Liver (tissue), 9 donors: Measurements from ENCODE around the gene SREBF1. TPM values are rescaled to one million over a fixed set of nuclear protein-coding genes. Genes with fewer than 3 reads are reported as not detected.

Experiments
- DNase-seq: peaks from one replicate; pipeline ENCODE4 v3.0.0-alpha.2; 2017; ENCODE audit warnings: low spot score
- H3K27ac ChIP-seq, 2 donors: one replicate each; pipeline ENCODE4 v1.7.0; 2013; ENCODE audit warnings: inconsistent platforms in 2 of 2, low read length in 2 of 2, control low read depth in 1 of 2, low read depth in 1 of 2, mild to moderate bottlenecking in 1 of 2
- H3K27me3 ChIP-seq, 4 donors: one replicate each; pipeline versions ENCODE4 v1.6.1 to v1.7.0; 2013; ENCODE audit warnings: low read length in 3 of 4, inconsistent platforms in 1 of 4, mild to moderate bottlenecking in 1 of 4, moderate library complexity in 1 of 4; ENCODE audit not compliant: control insufficient read depth in 4 of 4, insufficient read depth in 4 of 4
- H3K36me3 ChIP-seq, 4 donors: one replicate each; pipeline versions ENCODE4 v1.6.1 to v1.7.0; 2013; ENCODE audit warnings: low read length in 3 of 4, mild to moderate bottlenecking in 3 of 4, low read depth in 1 of 4, moderate library complexity in 1 of 4; ENCODE audit not compliant: control insufficient read depth in 4 of 4, insufficient read depth in 3 of 4
- H3K4me1 ChIP-seq, 4 donors: one replicate each; pipeline versions ENCODE4 v1.6.1 to v1.7.0; 2013; ENCODE audit warnings: low read length in 3 of 4, mild to moderate bottlenecking in 3 of 4, moderate library complexity in 1 of 4; ENCODE audit not compliant: control insufficient read depth in 4 of 4, insufficient read depth in 4 of 4
- H3K4me3 ChIP-seq, 3 donors: one replicate each; pipeline versions ENCODE4 v1.6.1 to v1.7.0; 2013; ENCODE audit warnings: low read length in 3 of 3, control low read depth in 1 of 3, low read depth in 1 of 3, mild to moderate bottlenecking in 1 of 3
- H3K9ac ChIP-seq, 2 donors: one replicate each; pipeline ENCODE4 v1.7.0; 2013; ENCODE audit warnings: low read length in 2 of 2, mild to moderate bottlenecking in 2 of 2, moderate library complexity in 2 of 2, control low read depth in 1 of 2, low read depth in 1 of 2
- H3K9me3 ChIP-seq, 4 donors: one replicate each; pipeline versions ENCODE4 v1.6.1 to v1.7.0; 2013; ENCODE audit warnings: low read length in 3 of 4; ENCODE audit not compliant: control insufficient read depth in 4 of 4
- EGR1 ChIP-seq, 2 donors: IDR thresholded peaks; 2 replicates each; pipeline ENCODE4 v1.6.1; 2016 to 2018; ENCODE audit warnings: antibody characterized with exemption in 2 of 2, low read depth in 2 of 2
- FOXA1 ChIP-seq: IDR thresholded peaks from 2 replicates; pipeline ENCODE4 v1.6.1; 2016; ENCODE audit warnings: antibody characterized with exemption
- FOXA2 ChIP-seq: IDR thresholded peaks from 2 replicates; pipeline ENCODE4 v1.6.1; 2016; ENCODE audit warnings: antibody characterized with exemption
- GABPA ChIP-seq, 2 donors: IDR thresholded peaks in 1 of 2; conservative IDR thresholded peaks in 1 of 2; 2 replicates each; pipeline ENCODE4 v1.6.1; 2016; ENCODE audit warnings: antibody characterized with exemption in 2 of 2, mild to moderate bottlenecking in 1 of 2, moderate library complexity in 1 of 2
- HNF4A ChIP-seq, 2 donors: conservative IDR thresholded peaks; 2 replicates each; pipeline ENCODE4 v1.6.1; 2016; ENCODE audit warnings: antibody characterized with exemption in 2 of 2, mild to moderate bottlenecking in 2 of 2
- HNF4G ChIP-seq: IDR thresholded peaks from 2 replicates; pipeline ENCODE4 v1.6.1; 2016; ENCODE audit warnings: antibody characterized with exemption
- JUND ChIP-seq, 2 donors: IDR thresholded peaks; 2 replicates each; pipeline ENCODE4 v1.6.1; 2016; ENCODE audit warnings: antibody characterized with exemption in 2 of 2
- RAD21 ChIP-seq, 2 donors: IDR thresholded peaks; 2 replicates each; pipeline ENCODE4 v1.6.1; 2016; ENCODE audit warnings: antibody characterized with exemption in 2 of 2, mild to moderate bottlenecking in 2 of 2
- RXRA ChIP-seq, 2 donors: IDR thresholded peaks; 2 replicates each; pipeline ENCODE4 v1.6.1; 2017 to 2018; ENCODE audit warnings: antibody characterized with exemption in 2 of 2, mild to moderate bottlenecking in 1 of 2
- SP1 ChIP-seq: IDR thresholded peaks from 2 replicates; pipeline ENCODE4 v1.6.1; 2018; ENCODE audit warnings: antibody characterized with exemption, mild to moderate bottlenecking
- YY1 ChIP-seq: IDR thresholded peaks from 2 replicates; pipeline ENCODE4 v1.6.1; 2016; ENCODE audit warnings: antibody characterized with exemption, mild to moderate bottlenecking
- WGBS: extraction: QIAGEN DNeasy Blood & Tissue Kit; methylation state at CpG from one replicate; pipeline ENCODE4 v1.1.7; 2013; 5-methylcytosine and 5-hydroxymethylcytosine counted together
- polyA plus RNA-seq, 2 donors: library from polyadenylated mRNA; stranded (reverse) in 1 of 2; unstranded in 1 of 2; fragments of 200-250 nt in 1 of 2; fragments of >200 nt in 1 of 2; fragmentation: Nextera tagmentation in 1 of 2; extraction: Ambion mirVana in 1 of 2; gene quantifications; one replicate each; pipeline versions ENCODE4 v1.2.1 to v1.2.3, GENCODE V29; 2013 to 2015
- total RNA-seq, 2 donors: library from RNA; depleted of rRNA; stranded (reverse); fragments of >200 nt; gene quantifications; one replicate each; pipeline ENCODE4 v1.2.3, GENCODE V29; 2014
- TF ChIP-seq, protein P1 (sequence below): IDR thresholded peaks from 2 replicates; pipeline ENCODE4 v1.6.1; 2016; ENCODE audit warnings: antibody characterized with exemption
- TF ChIP-seq, protein P2 (sequence below): IDR thresholded peaks from 2 replicates; pipeline ENCODE4 v1.6.1; 2016; ENCODE audit warnings: antibody characterized with exemption, mild to moderate bottlenecking
- TF ChIP-seq, protein P3 (sequence below): IDR thresholded peaks from 2 replicates; pipeline ENCODE4 v1.6.1; 2016; ENCODE audit warnings: antibody characterized with exemption
- TF ChIP-seq, protein P4 (sequence below): fragments of 150-350 bp; IDR thresholded peaks from 2 replicates; pipeline ENCODE4 v1.5.1; 2017; ENCODE audit warnings: improper control_type of control experiment, low read depth, low read length; ENCODE audit not compliant: missing input control
- TF ChIP-seq, protein P5 (sequence below): IDR thresholded peaks from 2 replicates; pipeline ENCODE4 v1.6.1; 2016; ENCODE audit warnings: antibody characterized with exemption
- donor health status: healthy.
- donor health status: healthy.
- donor health status: healthy.
- donor health status: healthy.
- donor health status: healthy.

Gene SREBF1
- total and polyA plus RNA-seq, 4 donors = 66.8 to 133 (median 101) TPM

DNA sequence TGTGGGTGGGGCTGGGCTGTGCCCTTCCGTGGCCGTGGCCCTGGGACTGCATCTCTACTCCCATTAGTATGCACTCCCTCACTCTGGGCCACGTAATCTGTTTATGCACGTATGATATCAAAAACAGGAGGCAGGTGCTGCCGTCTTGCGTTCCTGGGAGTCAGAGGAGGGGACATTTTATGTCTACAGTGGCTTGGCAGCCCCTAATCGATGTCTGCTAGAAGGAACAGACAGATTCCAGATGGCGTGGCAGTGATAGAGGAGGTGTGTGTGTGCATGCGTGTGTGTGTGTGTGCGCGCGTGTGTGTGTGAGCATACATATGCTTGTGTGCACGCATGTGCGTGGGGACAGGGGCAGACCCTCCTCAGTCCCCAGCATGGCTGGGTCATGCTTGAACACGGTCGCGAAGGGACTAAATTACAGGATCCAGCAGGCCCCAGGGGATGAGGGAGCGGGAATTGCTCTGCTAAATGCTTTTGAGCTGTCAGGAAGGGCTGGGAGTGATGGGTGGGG, 44.7 kb downstream of the SREBF1 start:
- H3K27ac ChIP-seq = no peak overlapping the region

DNA sequence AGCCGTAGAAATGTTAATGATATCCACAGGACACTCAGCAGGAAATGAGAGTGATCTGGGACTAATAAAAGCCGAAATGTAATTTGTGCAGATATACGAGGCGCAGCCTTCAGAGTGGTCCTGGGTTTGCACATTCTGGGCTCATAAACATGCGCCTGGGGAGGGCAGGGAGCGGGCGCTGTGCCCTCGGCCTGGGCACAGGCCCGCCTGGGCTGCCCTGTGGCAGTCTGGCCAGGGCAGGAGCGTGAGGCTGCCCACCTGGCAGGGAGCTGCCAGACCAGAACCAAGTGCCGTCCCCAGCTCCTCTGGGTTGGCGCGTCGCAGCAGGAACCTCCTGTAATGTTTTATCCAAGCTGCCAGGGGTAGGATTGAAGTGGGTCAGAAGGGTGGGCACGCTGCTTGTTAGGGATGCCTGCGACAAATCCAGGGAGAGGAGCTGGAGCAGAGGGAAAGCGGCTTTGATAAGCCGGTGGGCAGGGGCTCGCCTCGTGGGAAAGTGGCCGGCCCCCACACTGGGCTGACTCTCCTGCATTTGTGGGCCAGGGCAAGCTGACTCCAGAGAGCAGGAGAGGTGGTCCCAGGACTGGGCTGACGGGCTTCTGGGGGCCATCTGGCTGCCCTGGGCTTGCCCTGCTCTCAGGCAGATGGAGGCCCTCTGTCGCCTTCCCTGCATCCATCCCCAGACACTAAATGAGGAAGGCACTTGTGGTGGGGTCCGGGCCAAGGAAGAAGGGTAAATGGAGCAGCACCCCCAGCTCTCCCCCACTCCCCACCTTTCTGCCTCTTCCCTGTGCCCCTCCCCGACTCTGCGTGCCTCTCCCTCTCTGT, 45.9 kb downstream of the SREBF1 start:
- Histone ChIP-seq H3K27me3 (no peaks in the 10 kb centered on the region), H3K9me3 (no peaks in the 10 kb centered on the region), H3K36me3 (peaks cover 0 to 15% (median 2%) of the 10 kb centered on the region in 4 donors), H3K4me3 (no peak overlapping the region), H3K27ac (no peak overlapping the region), H3K9ac (no peak overlapping the region), H3K4me1 (peaks cover 8 to 29% (median 12%) of the 10 kb centered on the region in 4 donors)
- TF ChIP-seq EGR1 (IDR thresholded peaks at IDR 0.05; ENCODE audit: low read depth in 2 of 2) (no peak), RXRA (IDR thresholded peaks at IDR 0.05) (no peak), GABPA (IDR thresholded peaks at IDR 0.05 in 1 of 2, conservative IDR thresholded peaks at IDR 0.05 in 1 of 2) (no peak), HNF4G (no peak), SP1 (no peak)
- TF ChIP-seq, protein P1, sequence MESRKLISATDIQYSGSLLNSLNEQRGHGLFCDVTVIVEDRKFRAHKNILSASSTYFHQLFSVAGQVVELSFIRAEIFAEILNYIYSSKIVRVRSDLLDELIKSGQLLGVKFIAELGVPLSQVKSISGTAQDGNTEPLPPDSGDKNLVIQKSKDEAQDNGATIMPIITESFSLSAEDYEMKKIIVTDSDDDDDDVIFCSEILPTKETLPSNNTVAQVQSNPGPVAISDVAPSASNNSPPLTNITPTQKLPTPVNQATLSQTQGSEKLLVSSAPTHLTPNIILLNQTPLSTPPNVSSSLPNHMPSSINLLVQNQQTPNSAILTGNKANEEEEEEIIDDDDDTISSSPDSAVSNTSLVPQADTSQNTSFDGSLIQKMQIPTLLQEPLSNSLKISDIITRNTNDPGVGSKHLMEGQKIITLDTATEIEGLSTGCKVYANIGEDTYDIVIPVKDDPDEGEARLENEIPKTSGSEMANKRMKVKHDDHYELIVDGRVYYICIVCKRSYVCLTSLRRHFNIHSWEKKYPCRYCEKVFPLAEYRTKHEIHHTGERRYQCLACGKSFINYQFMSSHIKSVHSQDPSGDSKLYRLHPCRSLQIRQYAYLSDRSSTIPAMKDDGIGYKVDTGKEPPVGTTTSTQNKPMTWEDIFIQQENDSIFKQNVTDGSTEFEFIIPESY = no peak
- TF ChIP-seq, protein P2, sequence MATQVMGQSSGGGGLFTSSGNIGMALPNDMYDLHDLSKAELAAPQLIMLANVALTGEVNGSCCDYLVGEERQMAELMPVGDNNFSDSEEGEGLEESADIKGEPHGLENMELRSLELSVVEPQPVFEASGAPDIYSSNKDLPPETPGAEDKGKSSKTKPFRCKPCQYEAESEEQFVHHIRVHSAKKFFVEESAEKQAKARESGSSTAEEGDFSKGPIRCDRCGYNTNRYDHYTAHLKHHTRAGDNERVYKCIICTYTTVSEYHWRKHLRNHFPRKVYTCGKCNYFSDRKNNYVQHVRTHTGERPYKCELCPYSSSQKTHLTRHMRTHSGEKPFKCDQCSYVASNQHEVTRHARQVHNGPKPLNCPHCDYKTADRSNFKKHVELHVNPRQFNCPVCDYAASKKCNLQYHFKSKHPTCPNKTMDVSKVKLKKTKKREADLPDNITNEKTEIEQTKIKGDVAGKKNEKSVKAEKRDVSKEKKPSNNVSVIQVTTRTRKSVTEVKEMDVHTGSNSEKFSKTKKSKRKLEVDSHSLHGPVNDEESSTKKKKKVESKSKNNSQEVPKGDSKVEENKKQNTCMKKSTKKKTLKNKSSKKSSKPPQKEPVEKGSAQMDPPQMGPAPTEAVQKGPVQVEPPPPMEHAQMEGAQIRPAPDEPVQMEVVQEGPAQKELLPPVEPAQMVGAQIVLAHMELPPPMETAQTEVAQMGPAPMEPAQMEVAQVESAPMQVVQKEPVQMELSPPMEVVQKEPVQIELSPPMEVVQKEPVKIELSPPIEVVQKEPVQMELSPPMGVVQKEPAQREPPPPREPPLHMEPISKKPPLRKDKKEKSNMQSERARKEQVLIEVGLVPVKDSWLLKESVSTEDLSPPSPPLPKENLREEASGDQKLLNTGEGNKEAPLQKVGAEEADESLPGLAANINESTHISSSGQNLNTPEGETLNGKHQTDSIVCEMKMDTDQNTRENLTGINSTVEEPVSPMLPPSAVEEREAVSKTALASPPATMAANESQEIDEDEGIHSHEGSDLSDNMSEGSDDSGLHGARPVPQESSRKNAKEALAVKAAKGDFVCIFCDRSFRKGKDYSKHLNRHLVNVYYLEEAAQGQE = no peak
- WGBS = 88% methylated on average over 26 of the region's 26 CpGs
- DNase-seq = no peak

More for the DNA sequence above, 44.7 kb downstream of the SREBF1 start:
- Histone ChIP-seq H3K4me3 (no peak overlapping the region), H3K36me3 (peaks cover 0 to 25% (median 2%) of the 10 kb centered on the region in 4 donors), H3K9ac (no peak overlapping the region), H3K27me3 (no peaks in the 10 kb centered on the region), H3K9me3 (no peaks in the 10 kb centered on the region), H3K4me1 (peaks cover 0 to 20% (median 5%) of the 10 kb centered on the region in 4 donors)
- TF ChIP-seq HNF4A (conservative IDR thresholded peaks at IDR 0.05) = no peak
- no peak for TF ChIP-seq GABPA (IDR thresholded peaks at IDR 0.05 in 1 of 2, conservative IDR thresholded peaks at IDR 0.05 in 1 of 2)
- TF ChIP-seq, protein P3, sequence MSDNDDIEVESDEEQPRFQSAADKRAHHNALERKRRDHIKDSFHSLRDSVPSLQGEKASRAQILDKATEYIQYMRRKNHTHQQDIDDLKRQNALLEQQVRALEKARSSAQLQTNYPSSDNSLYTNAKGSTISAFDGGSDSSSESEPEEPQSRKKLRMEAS = no peak
- TF ChIP-seq, protein P4, sequence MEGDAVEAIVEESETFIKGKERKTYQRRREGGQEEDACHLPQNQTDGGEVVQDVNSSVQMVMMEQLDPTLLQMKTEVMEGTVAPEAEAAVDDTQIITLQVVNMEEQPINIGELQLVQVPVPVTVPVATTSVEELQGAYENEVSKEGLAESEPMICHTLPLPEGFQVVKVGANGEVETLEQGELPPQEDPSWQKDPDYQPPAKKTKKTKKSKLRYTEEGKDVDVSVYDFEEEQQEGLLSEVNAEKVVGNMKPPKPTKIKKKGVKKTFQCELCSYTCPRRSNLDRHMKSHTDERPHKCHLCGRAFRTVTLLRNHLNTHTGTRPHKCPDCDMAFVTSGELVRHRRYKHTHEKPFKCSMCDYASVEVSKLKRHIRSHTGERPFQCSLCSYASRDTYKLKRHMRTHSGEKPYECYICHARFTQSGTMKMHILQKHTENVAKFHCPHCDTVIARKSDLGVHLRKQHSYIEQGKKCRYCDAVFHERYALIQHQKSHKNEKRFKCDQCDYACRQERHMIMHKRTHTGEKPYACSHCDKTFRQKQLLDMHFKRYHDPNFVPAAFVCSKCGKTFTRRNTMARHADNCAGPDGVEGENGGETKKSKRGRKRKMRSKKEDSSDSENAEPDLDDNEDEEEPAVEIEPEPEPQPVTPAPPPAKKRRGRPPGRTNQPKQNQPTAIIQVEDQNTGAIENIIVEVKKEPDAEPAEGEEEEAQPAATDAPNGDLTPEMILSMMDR = no peak
- TF ChIP-seq FOXA2 = no peak
- no peak for TF ChIP-seq YY1
- no peak for TF ChIP-seq EGR1 (IDR thresholded peaks at IDR 0.05; ENCODE audit: low read depth in 2 of 2)
- TF ChIP-seq, protein P5, sequence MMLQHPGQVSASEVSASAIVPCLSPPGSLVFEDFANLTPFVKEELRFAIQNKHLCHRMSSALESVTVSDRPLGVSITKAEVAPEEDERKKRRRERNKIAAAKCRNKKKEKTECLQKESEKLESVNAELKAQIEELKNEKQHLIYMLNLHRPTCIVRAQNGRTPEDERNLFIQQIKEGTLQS = no peak
- TF ChIP-seq RXRA (IDR thresholded peaks at IDR 0.05) = no peak
- no peak for TF ChIP-seq SP1
- no peak for TF ChIP-seq JUND (IDR thresholded peaks at IDR 0.05)
- no peak for TF ChIP-seq RAD21 (IDR thresholded peaks at IDR 0.05)
- no peak for TF ChIP-seq FOXA1
- 85% methylated on average over 18 of the region's 18 CpGs for WGBS
- DNase-seq = no peak
